HEK293 (cell line): ENCODE measurements around the gene GARIN5B.
A peak's percentile ranks its signal among the peaks of the same experiment; 100 is the strongest.

Experiments used
- CTCF ChIA-PET: fragments of 350-600 bp; formaldehyde crosslinking; extraction: SDS; loops from one replicate; lab custom pipeline; 2021; ENCODE audit warnings: antibody characterized with exemption; lab: Yijun Ruan, JAX
- POLR2A ChIA-PET: fragments of 300-600 bp; formaldehyde crosslinking; extraction: SDS; loops from one replicate; lab custom pipeline; 2020; ENCODE audit warnings: antibody characterized with exemption, inconsistent platforms; lab: Yijun Ruan, JAX
- H3K27ac ChIP-seq: fragments of 200-500 bp; sonication (Bioruptor generic); 2 replicates; pipeline ENCODE4 v1.5.1; 2014; ENCODE audit warnings: low read depth, low read length, control low read depth, inconsistent platforms; ENCODE audit errors: extremely low read depth
- H3K36me3 ChIP-seq, 2 experiments: fragments of 200-500 bp in 1 of 2; sonication (Bioruptor generic) in 1 of 2; 1 replicate in 1 of 2; 2 replicates in 1 of 2; pipeline ENCODE4 v1.5.1; 2014 to 2017; ENCODE audit warnings: inconsistent platforms in 2 of 2, low read length in 2 of 2; ENCODE audit not compliant: control insufficient read depth in 2 of 2, insufficient read depth in 1 of 2
- H3K4me1 ChIP-seq: fragments of 200-500 bp; sonication (Bioruptor generic); 2 replicates; pipeline ENCODE4 v1.5.1; 2014; ENCODE audit warnings: mild to moderate bottlenecking, low read length, inconsistent platforms; ENCODE audit not compliant: control insufficient read depth, insufficient read depth
- H3K4me3 ChIP-seq: 2 replicates; pipeline ENCODE4 v1.5.1; 2011; ENCODE audit warnings: low read depth, mild to moderate bottlenecking, control low read depth, low read length, moderate library complexity
- H3K9me3 ChIP-seq: fragments of 200-500 bp; sonication (Bioruptor generic); 2 replicates; pipeline ENCODE4 v1.5.1; 2014; ENCODE audit warnings: low read depth, low read length, inconsistent platforms; ENCODE audit not compliant: control insufficient read depth, insufficient read depth
- KLF9 ChIP-seq: fragments of 450-650 bp; formaldehyde crosslinking; IDR thresholded peaks from 2 replicates; pipeline ENCODE4 v1.5.1; 2016; ENCODE audit warnings: missing biosample characterization, missing genetic modification characterization, low read depth
- MEIS1 ChIP-seq: sonication (generic); formaldehyde crosslinking; IDR thresholded peaks from 2 replicates; pipeline ENCODE4 v1.8.1; 2022; ENCODE audit warnings: missing genetic modification reagents, mild to moderate bottlenecking, borderline replicate concordance
- ZBTB48 ChIP-seq: fragments of 450-650 bp; formaldehyde crosslinking; IDR thresholded peaks from 2 replicates; pipeline ENCODE4 v1.5.1; 2016; ENCODE audit warnings: missing biosample characterization, missing genetic modification characterization
- ZNF132 ChIP-seq: fragments of 450-650 bp; formaldehyde crosslinking; IDR thresholded peaks from 2 replicates; pipeline ENCODE4 v1.5.1; 2017; ENCODE audit warnings: missing biosample characterization, missing genetic modification characterization, borderline replicate concordance
- ZNF140 ChIP-seq: fragments of 450-650 bp; formaldehyde crosslinking; IDR thresholded peaks from 2 replicates; pipeline ENCODE4 v1.5.1; 2016; ENCODE audit warnings: missing biosample characterization, missing genetic modification characterization
- ZNF16 ChIP-seq: fragments of 450-650 bp; formaldehyde crosslinking; IDR thresholded peaks from 2 replicates; pipeline ENCODE4 v1.5.1; 2016; ENCODE audit warnings: low read depth, missing biosample characterization, missing genetic modification characterization
- ZNF184 ChIP-seq: fragments of 450-650 bp; IDR thresholded peaks from 2 replicates; pipeline ENCODE4 v1.5.1; 2018; ENCODE audit warnings: missing biosample characterization, mild to moderate bottlenecking, missing genetic modification characterization
- ZNF423 ChIP-seq: fragments of 450-650 bp; formaldehyde crosslinking; IDR thresholded peaks from 2 replicates; pipeline ENCODE4 v1.5.1; 2016; ENCODE audit warnings: missing biosample characterization, missing genetic modification characterization
- ZNF473 ChIP-seq: fragments of 450-650 bp; formaldehyde crosslinking; IDR thresholded peaks from 2 replicates; pipeline ENCODE4 v1.5.1; 2017; ENCODE audit warnings: missing biosample characterization, missing genetic modification characterization
- ZNF596 ChIP-seq: fragments of 450-650 bp; IDR thresholded peaks from 2 replicates; pipeline ENCODE4 v1.5.0; 2018; ENCODE audit warnings: missing biosample characterization, mild to moderate bottlenecking, missing genetic modification characterization, moderate library complexity
- ZNF670 ChIP-seq: fragments of 450-650 bp; formaldehyde crosslinking; IDR thresholded peaks from 2 replicates; pipeline ENCODE4 v1.5.1; 2016; ENCODE audit warnings: missing biosample characterization, missing genetic modification characterization, low read depth
- ZSCAN30 ChIP-seq: fragments of 450-650 bp; IDR thresholded peaks from 2 replicates; pipeline ENCODE4 v1.5.1; 2018; ENCODE audit warnings: missing biosample characterization, mild to moderate bottlenecking, missing genetic modification characterization, moderate library complexity
- TF ChIP-seq, protein P1 (sequence below): fragments of 450-650 bp; formaldehyde crosslinking; IDR thresholded peaks from 2 replicates; pipeline ENCODE4 v1.5.1; 2016; ENCODE audit warnings: missing biosample characterization, missing genetic modification characterization
- TF ChIP-seq, protein P2 (sequence below): fragments of 450-650 bp; formaldehyde crosslinking; optimal IDR thresholded peaks from 2 replicates; pipeline ENCODE3; 2016; ENCODE audit warnings: missing biosample characterization, mild to moderate bottlenecking, missing genetic modification characterization
- TF ChIP-seq, protein P3 (sequence below): fragments of 450-650 bp; formaldehyde crosslinking; IDR thresholded peaks from 2 replicates; pipeline ENCODE4 v1.5.1; 2016; ENCODE audit warnings: missing biosample characterization, missing genetic modification characterization
- TF ChIP-seq, protein P4 (sequence below): fragments of 450-650 bp; formaldehyde crosslinking; IDR thresholded peaks from 2 replicates; pipeline ENCODE4 v1.5.1; 2016; ENCODE audit warnings: missing biosample characterization, missing genetic modification characterization
- TF ChIP-seq, protein P5 (sequence below): fragments of 450-650 bp; formaldehyde crosslinking; IDR thresholded peaks from 2 replicates; pipeline ENCODE4 v1.5.1; 2017; ENCODE audit warnings: missing biosample characterization, missing genetic modification characterization
- TF ChIP-seq, protein P6 (sequence below): fragments of 450-650 bp; formaldehyde crosslinking; IDR thresholded peaks from 2 replicates; pipeline ENCODE4; 2016; ENCODE audit warnings: missing biosample characterization, missing genetic modification characterization
- TF ChIP-seq, protein P7 (sequence below): IDR thresholded peaks from 2 replicates; pipeline ENCODE4 v1.6.1; 2011; ENCODE audit warnings: mild to moderate bottlenecking, low read depth, low read length, borderline replicate concordance

GARIN5B gene

DNA sequence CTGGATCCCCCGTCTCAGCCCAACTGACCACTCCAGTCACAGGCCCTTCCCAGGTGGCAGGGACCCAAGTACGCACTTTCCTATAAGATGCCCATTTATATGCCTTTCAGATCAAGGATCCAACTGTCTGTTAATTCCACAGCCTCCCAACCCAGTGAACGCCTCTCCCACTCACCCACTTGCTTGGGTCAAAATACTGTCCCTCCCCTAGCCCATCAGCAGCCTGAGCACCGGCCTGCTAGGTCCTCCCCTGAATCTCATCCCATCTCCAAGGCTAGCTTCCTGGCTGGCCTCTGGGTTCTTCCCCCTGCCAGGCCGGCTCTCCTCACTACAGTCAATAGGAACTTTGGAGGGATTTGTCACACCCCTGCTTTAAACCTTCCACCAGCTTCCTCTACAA is 42.6 kb upstream of the GARIN5B start:
- H3K4me3 ChIP-seq = peak overlapping the region; percentile 96; the same call in 1 of the 2 replicates
- CTCF ChIA-PET = interaction anchor here (1.3 to 1.7 kb wide), 3 partner anchors 12 to 113 kb away, joined by 3 to 4 read pairs (median 4); no protein-coding TSS in a partner anchor
- TF ChIP-seq ZNF670 (tag by site-specific recombination) (no peak), ZNF473 (tag by site-specific recombination) (no peak), ZNF184 (tag by site-specific recombination) (no peak), ZBTB48 (tag by site-specific recombination) (no peak), ZSCAN30 (tag by site-specific recombination) (no peak), ZNF132 (tag by site-specific recombination) (no peak), MEIS1 (CRISPR knock-in tag) (no peak), ZNF423 (tag by site-specific recombination) (no peak), ZNF596 (tag by site-specific recombination) (no peak), ZNF140 (tag by site-specific recombination) (no peak), ZNF16 (no peak), KLF9 (no peak)
- TF ChIP-seq, protein P1, sequence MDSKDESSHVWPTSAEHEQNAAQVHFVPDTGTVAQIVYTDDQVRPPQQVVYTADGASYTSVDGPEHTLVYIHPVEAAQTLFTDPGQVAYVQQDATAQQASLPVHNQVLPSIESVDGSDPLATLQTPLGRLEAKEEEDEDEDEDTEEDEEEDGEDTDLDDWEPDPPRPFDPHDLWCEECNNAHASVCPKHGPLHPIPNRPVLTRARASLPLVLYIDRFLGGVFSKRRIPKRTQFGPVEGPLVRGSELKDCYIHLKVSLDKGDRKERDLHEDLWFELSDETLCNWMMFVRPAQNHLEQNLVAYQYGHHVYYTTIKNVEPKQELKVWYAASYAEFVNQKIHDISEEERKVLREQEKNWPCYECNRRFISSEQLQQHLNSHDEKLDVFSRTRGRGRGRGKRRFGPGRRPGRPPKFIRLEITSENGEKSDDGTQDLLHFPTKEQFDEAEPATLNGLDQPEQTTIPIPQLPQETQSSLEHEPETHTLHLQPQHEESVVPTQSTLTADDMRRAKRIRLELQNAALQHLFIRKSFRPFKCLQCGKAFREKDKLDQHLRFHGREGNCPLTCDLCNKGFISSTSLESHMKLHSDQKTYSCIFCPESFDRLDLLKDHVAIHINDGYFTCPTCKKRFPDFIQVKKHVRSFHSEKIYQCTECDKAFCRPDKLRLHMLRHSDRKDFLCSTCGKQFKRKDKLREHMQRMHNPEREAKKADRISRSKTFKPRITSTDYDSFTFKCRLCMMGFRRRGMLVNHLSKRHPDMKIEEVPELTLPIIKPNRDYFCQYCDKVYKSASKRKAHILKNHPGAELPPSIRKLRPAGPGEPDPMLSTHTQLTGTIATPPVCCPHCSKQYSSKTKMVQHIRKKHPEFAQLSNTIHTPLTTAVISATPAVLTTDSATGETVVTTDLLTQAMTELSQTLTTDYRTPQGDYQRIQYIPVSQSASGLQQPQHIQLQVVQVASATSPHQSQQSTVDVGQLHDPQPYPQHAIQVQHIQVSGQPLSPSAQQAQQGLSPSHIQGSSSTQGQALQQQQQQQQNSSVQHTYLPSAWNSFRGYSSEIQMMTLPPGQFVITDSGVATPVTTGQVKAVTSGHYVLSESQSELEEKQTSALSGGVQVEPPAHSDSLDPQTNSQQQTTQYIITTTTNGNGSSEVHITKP (tag by site-specific recombination) = no peak
- TF ChIP-seq, protein P2, sequence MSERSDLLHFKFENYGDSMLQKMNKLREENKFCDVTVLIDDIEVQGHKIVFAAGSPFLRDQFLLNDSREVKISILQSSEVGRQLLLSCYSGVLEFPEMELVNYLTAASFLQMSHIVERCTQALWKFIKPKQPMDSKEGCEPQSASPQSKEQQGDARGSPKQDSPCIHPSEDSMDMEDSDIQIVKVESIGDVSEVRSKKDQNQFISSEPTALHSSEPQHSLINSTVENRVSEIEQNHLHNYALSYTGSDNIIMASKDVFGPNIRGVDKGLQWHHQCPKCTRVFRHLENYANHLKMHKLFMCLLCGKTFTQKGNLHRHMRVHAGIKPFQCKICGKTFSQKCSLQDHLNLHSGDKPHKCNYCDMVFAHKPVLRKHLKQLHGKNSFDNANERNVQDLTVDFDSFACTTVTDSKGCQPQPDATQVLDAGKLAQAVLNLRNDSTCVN (tag by site-specific recombination) = no peak
- TF ChIP-seq, protein P3, sequence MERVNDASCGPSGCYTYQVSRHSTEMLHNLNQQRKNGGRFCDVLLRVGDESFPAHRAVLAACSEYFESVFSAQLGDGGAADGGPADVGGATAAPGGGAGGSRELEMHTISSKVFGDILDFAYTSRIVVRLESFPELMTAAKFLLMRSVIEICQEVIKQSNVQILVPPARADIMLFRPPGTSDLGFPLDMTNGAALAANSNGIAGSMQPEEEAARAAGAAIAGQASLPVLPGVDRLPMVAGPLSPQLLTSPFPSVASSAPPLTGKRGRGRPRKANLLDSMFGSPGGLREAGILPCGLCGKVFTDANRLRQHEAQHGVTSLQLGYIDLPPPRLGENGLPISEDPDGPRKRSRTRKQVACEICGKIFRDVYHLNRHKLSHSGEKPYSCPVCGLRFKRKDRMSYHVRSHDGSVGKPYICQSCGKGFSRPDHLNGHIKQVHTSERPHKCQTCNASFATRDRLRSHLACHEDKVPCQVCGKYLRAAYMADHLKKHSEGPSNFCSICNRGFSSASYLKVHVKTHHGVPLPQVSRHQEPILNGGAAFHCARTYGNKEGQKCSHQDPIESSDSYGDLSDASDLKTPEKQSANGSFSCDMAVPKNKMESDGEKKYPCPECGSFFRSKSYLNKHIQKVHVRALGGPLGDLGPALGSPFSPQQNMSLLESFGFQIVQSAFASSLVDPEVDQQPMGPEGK (tag by site-specific recombination) = no peak
- TF ChIP-seq, protein P4, sequence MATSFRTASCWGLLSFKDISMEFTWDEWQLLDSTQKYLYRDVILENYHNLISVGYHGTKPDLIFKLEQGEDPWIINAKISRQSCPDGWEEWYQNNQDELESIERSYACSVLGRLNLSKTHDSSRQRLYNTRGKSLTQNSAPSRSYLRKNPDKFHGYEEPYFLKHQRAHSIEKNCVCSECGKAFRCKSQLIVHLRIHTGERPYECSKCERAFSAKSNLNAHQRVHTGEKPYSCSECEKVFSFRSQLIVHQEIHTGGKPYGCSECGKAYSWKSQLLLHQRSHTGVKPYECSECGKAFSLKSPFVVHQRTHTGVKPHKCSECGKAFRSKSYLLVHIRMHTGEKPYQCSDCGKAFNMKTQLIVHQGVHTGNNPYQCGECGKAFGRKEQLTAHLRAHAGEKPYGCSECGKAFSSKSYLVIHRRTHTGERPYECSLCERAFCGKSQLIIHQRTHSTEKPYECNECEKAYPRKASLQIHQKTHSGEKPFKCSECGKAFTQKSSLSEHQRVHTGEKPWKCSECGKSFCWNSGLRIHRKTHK = no peak
- TF ChIP-seq, protein P5, sequence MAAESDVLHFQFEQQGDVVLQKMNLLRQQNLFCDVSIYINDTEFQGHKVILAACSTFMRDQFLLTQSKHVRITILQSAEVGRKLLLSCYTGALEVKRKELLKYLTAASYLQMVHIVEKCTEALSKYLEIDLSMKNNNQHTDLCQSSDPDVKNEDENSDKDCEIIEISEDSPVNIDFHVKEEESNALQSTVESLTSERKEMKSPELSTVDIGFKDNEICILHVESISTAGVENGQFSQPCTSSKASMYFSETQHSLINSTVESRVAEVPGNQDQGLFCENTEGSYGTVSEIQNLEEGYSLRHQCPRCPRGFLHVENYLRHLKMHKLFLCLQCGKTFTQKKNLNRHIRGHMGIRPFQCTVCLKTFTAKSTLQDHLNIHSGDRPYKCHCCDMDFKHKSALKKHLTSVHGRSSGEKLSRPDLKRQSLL (tag by site-specific recombination) = no peak
- TF ChIP-seq, protein P6, sequence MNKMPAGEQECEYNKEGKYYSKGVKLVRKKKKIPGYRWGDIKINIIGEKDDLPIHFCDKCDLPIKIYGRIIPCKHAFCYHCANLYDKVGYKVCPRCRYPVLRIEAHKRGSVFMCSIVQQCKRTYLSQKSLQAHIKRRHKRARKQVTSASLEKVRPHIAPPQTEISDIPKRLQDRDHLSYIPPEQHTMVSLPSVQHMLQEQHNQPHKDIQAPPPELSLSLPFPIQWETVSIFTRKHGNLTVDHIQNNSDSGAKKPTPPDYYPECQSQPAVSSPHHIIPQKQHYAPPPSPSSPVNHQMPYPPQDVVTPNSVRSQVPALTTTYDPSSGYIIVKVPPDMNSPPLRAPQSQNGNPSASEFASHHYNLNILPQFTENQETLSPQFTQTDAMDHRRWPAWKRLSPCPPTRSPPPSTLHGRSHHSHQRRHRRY (tag by site-specific recombination) = no peak
- TF ChIP-seq, protein P7, sequence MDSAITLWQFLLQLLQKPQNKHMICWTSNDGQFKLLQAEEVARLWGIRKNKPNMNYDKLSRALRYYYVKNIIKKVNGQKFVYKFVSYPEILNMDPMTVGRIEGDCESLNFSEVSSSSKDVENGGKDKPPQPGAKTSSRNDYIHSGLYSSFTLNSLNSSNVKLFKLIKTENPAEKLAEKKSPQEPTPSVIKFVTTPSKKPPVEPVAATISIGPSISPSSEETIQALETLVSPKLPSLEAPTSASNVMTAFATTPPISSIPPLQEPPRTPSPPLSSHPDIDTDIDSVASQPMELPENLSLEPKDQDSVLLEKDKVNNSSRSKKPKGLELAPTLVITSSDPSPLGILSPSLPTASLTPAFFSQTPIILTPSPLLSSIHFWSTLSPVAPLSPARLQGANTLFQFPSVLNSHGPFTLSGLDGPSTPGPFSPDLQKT = no peak
- H3K36me3 ChIP-seq = peaks cover 45 to 59% of the 10 kb centered on the region in 2 experiments
- no peaks in the 10 kb centered on the region for H3K9me3 ChIP-seq
- peaks cover 9% of the 10 kb centered on the region for H3K4me1 ChIP-seq
- POLR2A ChIA-PET = interaction anchor here (1.0 to 3.4 kb wide), 8 partner anchors 12 to 150 kb away, joined by 3 to 78 read pairs (median 18); partner anchors contain the start of genes HSPBP1, KMT5C, PPP6R1 and RPL28
- H3K27ac ChIP-seq = no peak overlapping the region
